ENCODE data around the gene TWIST2.

DNA sequence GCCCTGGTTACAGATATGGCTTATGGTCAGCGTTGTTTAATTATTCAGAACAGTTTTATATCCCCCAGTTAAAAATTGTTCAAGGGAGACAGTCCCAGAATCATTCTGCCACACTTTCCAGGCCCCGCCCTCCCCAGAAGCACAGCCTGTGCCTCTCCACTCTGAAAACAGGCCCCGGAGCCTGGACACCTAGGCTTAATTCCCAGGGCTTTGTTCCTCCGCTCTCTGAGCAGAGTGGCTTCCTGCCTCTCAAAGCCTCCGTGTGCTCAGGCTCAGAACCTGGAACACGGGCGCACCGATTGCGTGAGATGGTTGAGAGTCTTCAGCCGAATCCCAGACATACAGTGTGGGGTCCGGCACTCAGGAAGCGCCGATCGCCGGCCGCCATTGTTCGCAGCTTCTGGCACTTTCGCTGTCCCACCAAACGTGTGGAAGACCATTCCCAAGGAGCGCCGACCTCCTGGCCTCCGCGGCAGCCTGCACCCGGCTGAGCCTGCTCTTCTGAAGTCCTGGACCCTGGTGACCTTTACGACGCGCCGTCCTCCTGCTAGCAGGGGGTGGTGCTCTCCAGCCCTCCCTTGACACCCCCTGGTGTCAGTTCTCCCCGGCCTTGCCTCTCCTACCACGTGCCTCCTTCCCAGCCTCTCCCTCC is 45.6 kb downstream of the TWIST2 start:
- TF ChIP-seq GABPA (IDR thresholded peaks at IDR 0.05; ENCODE audit: low read depth) (no peak), SPI1 (IDR thresholded peaks at IDR 0.05; ENCODE audit: borderline replicate concordance, low read depth) (no peak), POLR2AphosphoS5 (IDR thresholded peaks at IDR 0.05; ENCODE audit: low read depth) (no peak)
- TF ChIP-seq, protein P1, sequence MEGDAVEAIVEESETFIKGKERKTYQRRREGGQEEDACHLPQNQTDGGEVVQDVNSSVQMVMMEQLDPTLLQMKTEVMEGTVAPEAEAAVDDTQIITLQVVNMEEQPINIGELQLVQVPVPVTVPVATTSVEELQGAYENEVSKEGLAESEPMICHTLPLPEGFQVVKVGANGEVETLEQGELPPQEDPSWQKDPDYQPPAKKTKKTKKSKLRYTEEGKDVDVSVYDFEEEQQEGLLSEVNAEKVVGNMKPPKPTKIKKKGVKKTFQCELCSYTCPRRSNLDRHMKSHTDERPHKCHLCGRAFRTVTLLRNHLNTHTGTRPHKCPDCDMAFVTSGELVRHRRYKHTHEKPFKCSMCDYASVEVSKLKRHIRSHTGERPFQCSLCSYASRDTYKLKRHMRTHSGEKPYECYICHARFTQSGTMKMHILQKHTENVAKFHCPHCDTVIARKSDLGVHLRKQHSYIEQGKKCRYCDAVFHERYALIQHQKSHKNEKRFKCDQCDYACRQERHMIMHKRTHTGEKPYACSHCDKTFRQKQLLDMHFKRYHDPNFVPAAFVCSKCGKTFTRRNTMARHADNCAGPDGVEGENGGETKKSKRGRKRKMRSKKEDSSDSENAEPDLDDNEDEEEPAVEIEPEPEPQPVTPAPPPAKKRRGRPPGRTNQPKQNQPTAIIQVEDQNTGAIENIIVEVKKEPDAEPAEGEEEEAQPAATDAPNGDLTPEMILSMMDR (IDR thresholded peaks at IDR 0.05; ENCODE audit: insufficient read depth, low read length): no peak

All from HL-60 (cell line).